IMR-90 (cell line): Measurements from ENCODE around the gene CMBL.

Experiments
- CEBPB ChIP-seq: IDR thresholded peaks from 2 replicates; pipeline ENCODE4 v1.6.1; 2012; ENCODE audit warnings: low read depth, low read length, improper control_type of control experiment
- MAZ ChIP-seq: IDR thresholded peaks from 2 replicates; pipeline ENCODE4 v1.6.1; 2012; ENCODE audit warnings: low read depth, mild to moderate bottlenecking, low read length, improper control_type of control experiment, moderate library complexity, borderline replicate concordance
- POLR2A ChIP-seq: IDR thresholded peaks from 2 replicates; pipeline ENCODE4 v1.6.1; 2012; ENCODE audit warnings: mild to moderate bottlenecking, low read depth, low read length
- RCOR1 ChIP-seq: IDR thresholded peaks from 2 replicates; pipeline ENCODE4 v1.6.1; 2012; ENCODE audit warnings: mild to moderate bottlenecking, low read length, improper control_type of control experiment; ENCODE audit not compliant: insufficient replicate concordance
- RFX5 ChIP-seq: IDR thresholded peaks from 2 replicates; pipeline ENCODE4 v1.8.0; 2012; ENCODE audit warnings: low read depth, mild to moderate bottlenecking, low read length, moderate library complexity
- SMC3 ChIP-seq: fragments of 150-350 bp; IDR thresholded peaks from 2 replicates; pipeline ENCODE4 v1.6.1; 2016; ENCODE audit warnings: low read depth, mild to moderate bottlenecking, antibody characterized with exemption, low read length, moderate library complexity
- TF ChIP-seq, protein P1 (sequence below): conservative IDR thresholded peaks from 2 replicates; pipeline ENCODE4 v1.5.1; 2012; ENCODE audit warnings: mild to moderate bottlenecking, low read depth, low read length, improper control_type of control experiment

DNA sequence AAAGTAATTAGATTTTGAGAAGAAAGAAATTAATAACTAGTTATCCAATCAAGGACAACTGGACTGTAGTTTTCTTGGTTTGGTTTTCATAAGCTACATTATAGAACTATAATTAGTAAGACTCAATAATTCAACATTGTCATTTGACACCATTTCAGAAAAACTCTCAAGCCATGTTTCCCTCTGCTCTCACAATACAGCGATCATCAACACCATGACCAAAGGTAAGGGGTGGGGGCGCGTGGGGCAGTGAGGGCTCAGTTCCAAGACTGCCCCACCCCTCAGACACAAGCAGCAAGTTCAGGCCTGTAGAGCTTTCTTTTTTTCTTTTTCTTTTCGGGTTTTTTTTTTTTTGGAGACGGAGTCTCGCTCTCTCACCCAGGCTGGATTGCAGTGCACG, 6.4 kb downstream of the CMBL start:
- TF ChIP-seq MAZ (no peak), RFX5 (no peak), SMC3 (no peak), POLR2A (no peak), RCOR1 (no peak), CEBPB (no peak)
- TF ChIP-seq, protein P1, sequence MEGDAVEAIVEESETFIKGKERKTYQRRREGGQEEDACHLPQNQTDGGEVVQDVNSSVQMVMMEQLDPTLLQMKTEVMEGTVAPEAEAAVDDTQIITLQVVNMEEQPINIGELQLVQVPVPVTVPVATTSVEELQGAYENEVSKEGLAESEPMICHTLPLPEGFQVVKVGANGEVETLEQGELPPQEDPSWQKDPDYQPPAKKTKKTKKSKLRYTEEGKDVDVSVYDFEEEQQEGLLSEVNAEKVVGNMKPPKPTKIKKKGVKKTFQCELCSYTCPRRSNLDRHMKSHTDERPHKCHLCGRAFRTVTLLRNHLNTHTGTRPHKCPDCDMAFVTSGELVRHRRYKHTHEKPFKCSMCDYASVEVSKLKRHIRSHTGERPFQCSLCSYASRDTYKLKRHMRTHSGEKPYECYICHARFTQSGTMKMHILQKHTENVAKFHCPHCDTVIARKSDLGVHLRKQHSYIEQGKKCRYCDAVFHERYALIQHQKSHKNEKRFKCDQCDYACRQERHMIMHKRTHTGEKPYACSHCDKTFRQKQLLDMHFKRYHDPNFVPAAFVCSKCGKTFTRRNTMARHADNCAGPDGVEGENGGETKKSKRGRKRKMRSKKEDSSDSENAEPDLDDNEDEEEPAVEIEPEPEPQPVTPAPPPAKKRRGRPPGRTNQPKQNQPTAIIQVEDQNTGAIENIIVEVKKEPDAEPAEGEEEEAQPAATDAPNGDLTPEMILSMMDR, result no peak
